Spinal cord (tissue), 10 donors: Measurements from ENCODE around the gene NRARP. TPM values are rescaled to one million over a fixed set of nuclear protein-coding genes. Genes with fewer than 3 reads are reported as not detected.

Experiments used
- DNase-seq, 6 donors: peaks; one replicate each; pipeline versions ENCODE4 v3.0.0 to v3.0.0-alpha.2; 2013 to 2015; ENCODE audit warnings: low spot score in 6 of 6, low read depth in 4 of 6
- H3K27ac ChIP-seq: one replicate; pipeline ENCODE4 v1.5.1; 2013; ENCODE audit warnings: low read depth, low read length, control low read depth
- H3K27me3 ChIP-seq: one replicate; pipeline ENCODE4 v1.6.1; 2013; ENCODE audit warnings: low read length; ENCODE audit not compliant: control insufficient read depth, insufficient read depth
- H3K36me3 ChIP-seq: one replicate; pipeline ENCODE4 v1.6.1; 2013; ENCODE audit warnings: low read length; ENCODE audit not compliant: control insufficient read depth, insufficient read depth
- H3K4me1 ChIP-seq: one replicate; pipeline ENCODE4 v1.6.1; 2013; ENCODE audit warnings: low read length; ENCODE audit not compliant: control insufficient read depth, insufficient read depth
- H3K4me3 ChIP-seq: one replicate; pipeline ENCODE4 v1.5.1; 2013; ENCODE audit warnings: low read depth, low read length, control low read depth
- H3K9me3 ChIP-seq: one replicate; pipeline ENCODE4 v1.6.1; 2013; ENCODE audit warnings: low read length; ENCODE audit not compliant: control insufficient read depth, insufficient read depth
- WGBS: methylation state at CpG from one replicate; pipeline ENCODE4 v1.1.5; 2013; ENCODE audit warnings: missing lambda C conversion rate; ENCODE audit not compliant: insufficient coverage; 5-methylcytosine and 5-hydroxymethylcytosine counted together
- polyA plus RNA-seq, 2 donors: library from polyadenylated mRNA; unstranded; fragments of 120-200 nt; gene quantifications; one replicate each; pipeline ENCODE4 v1.2.1, GENCODE V29; 2013; ENCODE audit not compliant: insufficient read length in 2 of 2
- total RNA-seq, 2 donors: library from RNA; depleted of rRNA in 1 of 2; stranded (reverse); fragments of 120-200 nt in 1 of 2; fragments of >200 nt in 1 of 2; gene quantifications; one replicate each; pipeline versions ENCODE4 v1.2.3 to v1.2.4, GENCODE V29; 2013 to 2014
- donor health status: healthy.

NRARP gene
- total and polyA plus RNA-seq, 4 donors, result 3.2 to 15.8 (median 9.8) TPM

DNA sequence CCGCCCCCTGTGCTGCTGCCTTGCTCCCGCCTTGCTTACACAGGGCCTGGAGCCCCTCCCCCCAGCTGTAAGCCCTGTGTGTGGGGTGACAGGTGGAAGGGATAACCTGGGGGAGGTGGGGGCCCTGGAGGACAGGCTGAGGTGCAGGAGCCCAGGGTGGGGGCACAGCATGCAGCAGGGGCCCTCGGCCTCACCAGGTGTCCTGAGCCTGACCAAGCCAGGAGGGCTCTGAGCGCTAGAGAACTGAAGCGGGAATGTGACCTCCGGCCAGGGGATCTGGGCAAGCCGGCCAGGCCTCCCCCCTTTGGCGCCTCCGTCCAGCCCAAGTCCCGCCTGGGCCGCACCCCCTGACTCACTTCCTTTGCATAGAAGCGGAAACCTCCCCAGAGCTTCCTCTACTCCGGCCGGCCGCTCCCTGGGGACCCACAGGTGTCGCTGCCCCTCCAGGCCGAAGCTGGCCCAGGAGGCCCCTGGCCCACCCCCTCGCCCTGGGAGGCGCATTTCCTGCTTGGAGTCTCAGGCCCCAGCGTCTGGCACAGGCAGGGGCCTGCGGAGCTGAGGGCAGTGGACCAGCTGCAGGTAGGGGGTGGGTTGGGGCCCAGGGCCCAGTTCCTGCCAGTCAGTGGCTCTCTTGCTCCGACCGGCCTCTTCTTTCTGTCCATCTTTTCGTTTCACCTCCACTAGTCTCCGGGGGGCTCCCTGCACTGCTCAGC lies 24.6 kb downstream of the NRARP start, which contains the start of gene TOR4A:
Gene TOR4A (plus strand): TSS at position 398 of the 713 bp plus-strand sequence. CDS start 964 bp downstream, outside the sequence.
- 10% methylated on average over 17 of the region's 25 CpGs for WGBS
- peaks cover 41% of the 10 kb centered on the region for H3K36me3 ChIP-seq
- peak in 1 of 6 donors; percentile 51 for DNase-seq
- H3K27me3 ChIP-seq, result peaks cover 54% of the 10 kb centered on the region
- H3K4me1 ChIP-seq, result peaks cover 39% of the 10 kb centered on the region
- peak within 1 kb of the TSS; percentile 36 for H3K4me3 ChIP-seq
- H3K9me3 ChIP-seq, result no peaks in the 10 kb centered on the region
- peak within 1 kb of the TSS; percentile 52 for H3K27ac ChIP-seq

DNA sequence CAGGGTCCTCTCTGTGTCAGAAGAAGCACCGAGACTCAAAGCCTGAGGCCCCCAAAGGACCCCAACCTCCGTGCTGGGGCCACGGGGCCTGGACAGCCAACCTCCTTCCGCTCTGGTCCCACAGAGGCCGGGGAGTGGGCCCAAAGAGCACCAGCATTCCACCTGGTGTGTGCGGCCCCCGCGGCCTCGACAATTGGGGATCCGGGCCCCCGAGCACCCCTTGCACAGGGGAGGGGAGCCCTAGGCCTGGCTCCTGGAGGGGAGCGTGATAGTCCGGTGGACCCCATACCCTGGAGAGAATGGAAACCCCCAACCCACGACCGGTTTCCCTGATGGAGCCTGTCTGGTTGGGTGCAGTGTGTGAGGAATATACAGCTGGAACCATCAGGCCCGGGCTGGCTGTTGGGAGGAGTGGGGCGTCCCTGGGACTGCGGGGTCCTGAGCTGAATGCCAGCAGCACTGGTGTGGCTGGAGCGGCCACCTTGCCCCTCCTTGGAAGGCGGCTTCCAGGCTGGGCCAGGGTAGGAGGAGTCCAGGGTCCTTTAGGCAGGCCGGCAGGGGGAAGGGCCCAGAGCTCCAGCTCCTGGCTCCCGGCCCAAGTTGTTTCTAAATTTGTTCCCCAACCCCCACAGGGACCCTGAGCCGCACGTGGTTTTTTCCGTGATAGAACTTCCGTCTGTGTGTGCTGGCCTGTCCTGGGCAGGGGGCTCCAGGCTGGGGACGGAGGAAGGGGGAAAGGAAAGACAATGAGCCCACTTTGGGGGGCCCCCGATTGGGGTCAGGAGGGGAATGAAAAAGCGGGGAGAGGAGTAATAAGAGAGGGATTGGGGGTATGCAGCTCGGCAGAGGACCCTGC lies 25.4 kb downstream of the NRARP start:
- peaks cover 49% of the 10 kb centered on the region for H3K27me3 ChIP-seq
- 47% methylated on average over 21 of the region's 30 CpGs for WGBS
- no peak overlapping the region for H3K4me3 ChIP-seq
- no peaks in the 10 kb centered on the region for H3K9me3 ChIP-seq
- H3K36me3 ChIP-seq, result peaks cover 49% of the 10 kb centered on the region
- peak overlapping the region; percentile 52 for H3K27ac ChIP-seq
- peak in 1 of 6 donors; percentile 67 for DNase-seq
- peaks cover 39% of the 10 kb centered on the region for H3K4me1 ChIP-seq

DNA sequence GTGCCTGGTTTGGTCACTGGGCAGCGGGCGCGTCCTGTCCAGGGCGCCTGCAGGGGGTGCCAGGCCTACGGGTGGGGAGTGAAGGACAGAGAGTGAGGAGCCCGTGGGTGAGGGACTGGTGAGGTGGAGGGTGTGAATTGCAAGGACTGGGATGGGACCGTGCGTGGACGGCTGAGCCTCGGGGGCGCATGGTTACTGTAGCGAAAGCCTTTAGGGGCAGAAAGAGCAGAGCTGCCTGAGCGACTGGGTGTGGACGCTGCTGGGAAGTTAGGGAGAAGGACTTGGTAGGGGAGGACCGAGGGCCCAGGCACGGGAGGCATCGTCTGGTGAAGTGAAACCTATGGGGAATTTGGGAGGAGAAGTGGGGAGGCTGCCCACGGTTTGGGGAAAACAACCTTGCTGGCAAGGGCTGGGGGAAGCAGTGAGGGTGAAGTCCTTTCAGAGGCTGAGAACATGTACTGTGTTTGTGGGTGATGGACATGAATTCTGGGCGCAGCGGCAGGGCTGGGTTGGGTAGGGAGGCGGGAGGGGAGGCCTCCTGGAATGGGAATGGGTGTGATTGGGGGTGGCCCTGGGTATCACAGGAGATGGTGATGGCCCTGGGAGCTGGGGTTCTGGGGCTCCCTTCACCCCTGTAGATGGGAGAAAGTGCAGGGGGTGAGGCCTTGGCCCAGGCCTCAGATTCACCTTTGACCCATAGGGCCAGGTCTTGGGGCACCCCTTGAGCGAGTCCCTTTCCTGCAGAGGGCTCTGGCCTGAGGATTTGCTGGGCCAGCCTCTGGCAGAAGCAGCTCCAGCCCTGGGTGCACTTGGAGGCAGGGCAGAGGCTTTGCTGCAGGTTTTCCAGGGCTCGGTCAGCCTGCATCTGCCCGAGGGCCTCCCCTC lies 26.2 kb downstream of the NRARP start:
- Histone ChIP-seq H3K9me3 (no peaks in the 10 kb centered on the region), H3K36me3 (peaks cover 58% of the 10 kb centered on the region), H3K27me3 (peaks cover 43% of the 10 kb centered on the region), H3K4me3 (no peak overlapping the region), H3K4me1 (peaks cover 36% of the 10 kb centered on the region), H3K27ac (no peak overlapping the region)
- peak in 1 of 6 donors; percentile 2 for DNase-seq
- WGBS, result 80% methylated on average over 24 of the region's 24 CpGs

DNA sequence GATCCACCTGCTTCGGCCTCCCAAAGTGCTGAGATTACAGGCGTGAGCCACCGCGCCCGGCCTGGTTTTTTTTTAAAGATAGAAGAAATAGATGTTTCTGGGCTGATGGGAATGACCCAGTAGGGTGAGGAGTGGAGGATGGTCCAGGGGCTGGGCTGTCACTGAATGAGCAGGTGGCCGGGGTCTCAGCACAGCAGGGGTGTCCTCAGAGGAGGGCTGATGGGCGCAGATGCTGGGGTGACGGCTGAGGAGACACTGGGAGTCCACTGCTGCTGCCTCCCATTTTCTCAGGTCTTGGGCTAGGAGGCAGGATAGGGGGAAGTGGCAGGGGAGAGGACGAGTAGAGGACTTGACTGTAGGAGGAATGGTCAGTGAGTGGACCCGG lies 26.9 kb downstream of the NRARP start:
- DNase-seq, result peak in 1 of 6 donors; percentile 0
- peaks cover 37% of the 10 kb centered on the region for H3K27me3 ChIP-seq
- no peaks in the 10 kb centered on the region for H3K9me3 ChIP-seq
- no peak overlapping the region for H3K4me3 ChIP-seq
- peaks cover 30% of the 10 kb centered on the region for H3K4me1 ChIP-seq
- H3K36me3 ChIP-seq, result peaks cover 64% of the 10 kb centered on the region
- no peak overlapping the region for H3K27ac ChIP-seq
- WGBS, result 95% methylated on average over 9 of the region's 10 CpGs

DNA sequence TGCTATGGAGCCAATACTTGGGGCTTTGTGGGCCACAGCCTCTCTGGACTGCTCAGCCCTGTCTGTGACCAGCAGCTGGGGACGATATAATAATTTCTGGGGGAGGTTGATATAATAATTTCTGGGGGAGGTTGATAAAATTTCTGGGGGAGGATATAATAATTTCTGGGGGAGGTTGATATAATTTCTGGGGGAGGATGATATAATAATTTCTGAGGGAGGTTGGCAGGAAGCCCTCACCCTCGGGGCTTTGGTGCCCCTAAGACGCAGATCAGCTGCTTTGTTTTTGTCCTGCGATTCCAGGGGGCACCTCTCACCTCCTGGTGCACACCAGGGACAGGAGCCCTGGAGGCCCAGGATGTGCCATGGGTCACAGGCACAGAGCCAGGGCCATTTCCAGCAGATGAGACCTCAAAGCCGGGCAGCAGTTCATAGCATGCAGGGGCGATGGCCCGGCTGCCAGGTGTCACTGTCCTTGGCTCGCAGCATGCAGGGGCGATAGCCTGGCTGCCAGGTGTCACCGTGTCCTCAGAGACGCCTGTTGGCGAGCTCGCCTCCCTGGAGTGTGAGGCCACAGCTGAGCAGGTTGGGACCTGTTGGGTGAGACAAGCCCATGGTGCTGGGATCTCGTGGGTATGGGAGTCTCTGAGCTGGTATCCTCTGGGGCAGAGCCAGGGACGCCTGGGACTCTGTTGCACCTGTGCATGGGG lies 28.3 kb downstream of the NRARP start:
- H3K9me3 ChIP-seq, result no peaks in the 10 kb centered on the region
- peak in 1 of 6 donors; percentile 0 for DNase-seq
- peaks cover 27% of the 10 kb centered on the region for H3K27me3 ChIP-seq
- H3K36me3 ChIP-seq, result peaks cover 72% of the 10 kb centered on the region
- no peak overlapping the region for H3K27ac ChIP-seq
- H3K4me3 ChIP-seq, result no peak overlapping the region
- WGBS, result 88% methylated on average over 15 of the region's 15 CpGs
- H3K4me1 ChIP-seq, result peaks cover 30% of the 10 kb centered on the region

DNA sequence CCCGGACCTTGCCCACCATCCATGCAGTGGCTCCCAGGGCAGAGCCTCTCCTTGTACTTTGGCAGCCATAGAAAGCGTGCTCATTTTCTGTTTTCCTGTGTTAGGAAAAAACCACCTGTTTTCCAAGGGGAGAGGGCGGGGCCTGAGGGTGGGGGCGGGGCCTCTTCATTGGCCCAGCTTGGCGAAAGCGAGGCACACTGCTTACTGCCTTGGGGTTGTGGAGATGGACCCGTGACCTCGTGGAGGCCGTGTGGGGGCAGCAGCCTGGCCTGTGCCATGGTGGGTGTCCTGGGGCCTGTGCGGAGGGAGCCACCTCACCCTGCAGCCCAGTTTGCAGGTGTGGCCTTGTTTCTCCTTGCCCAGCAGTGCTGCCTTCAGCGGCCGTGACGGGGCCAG lies 29.0 kb downstream of the NRARP start:
- Histone ChIP-seq H3K9me3 (no peaks in the 10 kb centered on the region), H3K27ac (no peak overlapping the region), H3K4me1 (peaks cover 29% of the 10 kb centered on the region), H3K4me3 (no peak overlapping the region), H3K27me3 (peaks cover 22% of the 10 kb centered on the region), H3K36me3 (peaks cover 78% of the 10 kb centered on the region)
- peak in 1 of 6 donors; percentile 0 for DNase-seq
- WGBS, result 83% methylated on average over 13 of the region's 13 CpGs

DNA sequence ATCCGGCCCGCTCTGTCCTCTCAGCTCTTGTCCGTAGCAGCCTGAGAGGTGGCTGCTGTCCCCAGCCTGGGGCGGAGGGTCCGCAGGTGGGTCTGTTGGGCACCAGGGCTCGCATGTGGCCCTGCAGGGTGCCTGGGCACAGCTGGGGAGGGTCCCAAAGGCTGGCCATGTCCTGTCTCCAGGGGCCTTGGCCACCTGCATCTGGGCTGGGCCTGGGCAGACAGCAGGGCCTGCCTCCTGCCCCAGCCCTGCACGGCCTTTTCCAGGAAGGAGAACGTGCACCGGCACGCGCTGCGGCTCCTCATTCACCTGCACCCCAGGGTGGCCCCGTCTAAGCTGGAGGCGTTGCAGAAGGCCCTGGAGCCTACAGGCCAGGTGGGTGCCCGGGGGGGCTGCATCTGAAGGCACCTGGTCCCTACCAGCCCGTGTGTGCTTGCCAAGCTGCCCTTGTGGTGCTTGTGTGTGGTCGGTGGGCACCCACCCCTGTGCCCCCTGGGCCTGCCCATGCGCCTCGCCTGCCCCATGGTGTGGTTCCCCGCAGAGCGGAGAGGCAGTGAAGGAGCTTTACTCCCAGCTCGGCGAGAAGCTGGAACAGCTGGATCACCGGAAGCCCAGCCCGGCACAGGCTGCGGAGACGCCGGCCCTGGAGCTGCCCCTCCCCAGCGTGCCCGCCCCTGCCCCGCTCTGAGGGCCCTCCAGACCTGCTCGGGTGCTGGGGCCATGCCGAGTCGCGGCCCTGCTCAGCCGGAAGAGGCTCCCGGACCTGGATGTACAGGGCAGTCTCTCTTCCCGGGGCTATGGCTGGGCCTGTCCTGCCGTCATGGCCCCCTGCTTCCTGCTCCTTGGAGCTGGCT lies 29.6 kb downstream of the NRARP start:
- no peak overlapping the region for H3K4me3 ChIP-seq
- WGBS, result 92% methylated on average over 39 of the region's 39 CpGs
- peaks cover 23% of the 10 kb centered on the region for H3K4me1 ChIP-seq
- H3K9me3 ChIP-seq, result no peaks in the 10 kb centered on the region
- no peak overlapping the region for H3K27ac ChIP-seq
- peaks cover 16% of the 10 kb centered on the region for H3K27me3 ChIP-seq
- peaks cover 85% of the 10 kb centered on the region for H3K36me3 ChIP-seq
- no peak for DNase-seq

DNA sequence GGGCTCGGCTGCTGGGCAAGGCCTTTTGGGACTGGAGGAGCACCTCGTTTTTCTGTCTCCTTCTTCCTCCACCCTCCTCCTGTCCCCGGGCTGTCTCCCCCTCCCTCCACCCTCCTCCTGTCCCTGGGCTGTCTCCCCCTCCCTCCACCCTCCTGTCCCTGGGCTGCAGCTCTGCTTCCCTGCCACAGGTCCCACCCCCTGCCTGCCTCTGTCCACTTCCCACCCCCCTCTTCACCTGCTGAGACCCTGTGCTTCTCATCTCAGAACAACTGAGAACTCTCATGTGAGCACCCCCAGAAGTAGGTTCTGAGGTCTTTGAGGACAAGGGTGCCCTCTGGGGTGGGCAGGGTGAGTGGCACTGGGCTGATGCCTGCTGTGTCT lies 30.4 kb downstream of the NRARP start:
- Histone ChIP-seq H3K27ac (no peak overlapping the region), H3K4me3 (no peak overlapping the region), H3K9me3 (no peaks in the 10 kb centered on the region), H3K4me1 (peaks cover 15% of the 10 kb centered on the region), H3K36me3 (peaks cover 92% of the 10 kb centered on the region), H3K27me3 (peaks cover 8% of the 10 kb centered on the region)
- 51% methylated on average over 3 of the region's 3 CpGs for WGBS
- DNase-seq, result no peak
